ENCODE data around the gene TACC2. TPM values are rescaled to one million over a fixed set of nuclear protein-coding genes. Genes with fewer than 3 reads are reported as not detected.

Gene TACC2
- total RNA-seq, 1 experiment from 2014 or later, result 89.0 TPM

DNA sequence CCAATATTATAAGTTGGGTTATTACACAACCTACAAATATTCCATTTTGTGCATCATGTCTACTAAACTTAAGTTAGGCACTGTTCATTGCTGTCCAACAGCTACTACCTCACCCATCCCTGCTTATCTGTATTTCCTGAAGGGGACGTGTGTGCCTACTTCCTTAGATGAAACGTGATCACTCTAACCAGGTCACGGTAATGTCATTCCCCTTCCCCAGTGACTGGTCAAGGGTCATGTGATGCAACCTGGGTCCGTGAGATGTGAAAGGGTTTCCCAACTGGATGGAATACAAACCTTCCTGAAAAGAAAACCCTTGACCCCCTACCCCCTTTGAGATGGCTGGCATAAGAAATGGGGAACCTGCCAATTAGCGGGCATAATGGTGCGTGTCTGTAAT lies 12.4 kb upstream of the TACC2 start:
- Mint-ChIP-seq H3K27ac (ENCODE audit: low read depth, unreplicated experiment) (no peak overlapping the region), H3K9me3 (ENCODE audit: unreplicated experiment) (no peaks in the 10 kb centered on the region)

DNA sequence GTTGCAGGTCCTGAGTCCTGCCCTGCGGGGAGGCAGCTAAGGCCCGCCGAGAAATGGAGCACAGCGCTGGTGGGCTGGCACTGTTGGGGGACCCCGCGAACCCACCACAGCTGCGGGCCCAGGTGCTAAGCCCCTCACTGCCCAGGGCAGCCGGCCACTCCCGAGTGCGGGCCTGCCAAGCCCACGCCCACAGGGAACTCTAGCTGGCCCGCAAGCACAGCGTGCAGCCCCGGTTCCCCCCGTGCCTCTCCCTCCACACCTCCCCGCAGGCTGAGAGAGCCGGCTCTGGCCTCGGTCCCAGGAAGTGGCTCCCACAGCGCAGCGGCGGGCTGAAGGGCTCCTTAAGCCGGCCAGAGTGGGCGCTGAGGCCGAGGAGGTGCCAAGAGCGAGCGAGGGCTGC lies 10.5 kb upstream of the TACC2 start:
- ChIA-PET CTCF (interaction anchor here (0.5 to 0.6 kb wide), 2 partner anchors 15 to 1126 kb away, joined by 3 to 4 read pairs; no protein-coding TSS in a partner anchor), POLR2A (no interaction called here)
- intact Hi-C loops (cut with micrococcal nuclease), result no loop called here
- TF ChIP-seq, protein P1, sequence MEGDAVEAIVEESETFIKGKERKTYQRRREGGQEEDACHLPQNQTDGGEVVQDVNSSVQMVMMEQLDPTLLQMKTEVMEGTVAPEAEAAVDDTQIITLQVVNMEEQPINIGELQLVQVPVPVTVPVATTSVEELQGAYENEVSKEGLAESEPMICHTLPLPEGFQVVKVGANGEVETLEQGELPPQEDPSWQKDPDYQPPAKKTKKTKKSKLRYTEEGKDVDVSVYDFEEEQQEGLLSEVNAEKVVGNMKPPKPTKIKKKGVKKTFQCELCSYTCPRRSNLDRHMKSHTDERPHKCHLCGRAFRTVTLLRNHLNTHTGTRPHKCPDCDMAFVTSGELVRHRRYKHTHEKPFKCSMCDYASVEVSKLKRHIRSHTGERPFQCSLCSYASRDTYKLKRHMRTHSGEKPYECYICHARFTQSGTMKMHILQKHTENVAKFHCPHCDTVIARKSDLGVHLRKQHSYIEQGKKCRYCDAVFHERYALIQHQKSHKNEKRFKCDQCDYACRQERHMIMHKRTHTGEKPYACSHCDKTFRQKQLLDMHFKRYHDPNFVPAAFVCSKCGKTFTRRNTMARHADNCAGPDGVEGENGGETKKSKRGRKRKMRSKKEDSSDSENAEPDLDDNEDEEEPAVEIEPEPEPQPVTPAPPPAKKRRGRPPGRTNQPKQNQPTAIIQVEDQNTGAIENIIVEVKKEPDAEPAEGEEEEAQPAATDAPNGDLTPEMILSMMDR (IDR thresholded peaks at IDR 0.05; ENCODE audit: unreplicated experiment), result no peak
- Mint-ChIP-seq H3K36me3 (ENCODE audit: insufficient read depth, unreplicated experiment) (no peaks in the 10 kb centered on the region), H3K27me3 (ENCODE audit: insufficient read depth, unreplicated experiment) (no peaks in the 10 kb centered on the region), H3K27ac (ENCODE audit: low read depth, unreplicated experiment) (no peak overlapping the region), H3K4me1 (ENCODE audit: insufficient read depth, unreplicated experiment) (peaks cover 1% of the 10 kb centered on the region), H3K9me3 (ENCODE audit: unreplicated experiment) (no peaks in the 10 kb centered on the region), H3K4me3 (ENCODE audit: unreplicated experiment) (no peak overlapping the region)
- no TSS peak for BruUV-seq (replicated peaks)
- DNase-seq (ENCODE audit: unreplicated experiment), result no peak

More for the DNA sequence above, 12.4 kb upstream of the TACC2 start:
- Mint-ChIP-seq H3K4me1 (ENCODE audit: insufficient read depth, unreplicated experiment) (peaks cover 13% of the 10 kb centered on the region), H3K4me3 (ENCODE audit: unreplicated experiment) (no peak overlapping the region), H3K36me3 (ENCODE audit: insufficient read depth, unreplicated experiment) (peaks cover 8% of the 10 kb centered on the region), H3K27me3 (ENCODE audit: insufficient read depth, unreplicated experiment) (no peaks in the 10 kb centered on the region)
- TF ChIP-seq, protein P1 (IDR thresholded peaks at IDR 0.05; ENCODE audit: unreplicated experiment), result no peak
- no peak for DNase-seq (ENCODE audit: unreplicated experiment)
- POLR2A ChIA-PET, result interaction anchor here (0.9 to 3.8 kb wide), 2 partner anchors 19 to 137 kb away, joined by 3 to 24 read pairs; no protein-coding TSS in a partner anchor
- CTCF ChIA-PET, result interaction anchor here (1.4 kb wide), 1 partner anchor 8 kb away, joined by 3 read pairs; no protein-coding TSS in a partner anchor
- intact Hi-C loops (cut with micrococcal nuclease), result no loop called here
- no TSS peak for BruUV-seq (replicated peaks)

DNA sequence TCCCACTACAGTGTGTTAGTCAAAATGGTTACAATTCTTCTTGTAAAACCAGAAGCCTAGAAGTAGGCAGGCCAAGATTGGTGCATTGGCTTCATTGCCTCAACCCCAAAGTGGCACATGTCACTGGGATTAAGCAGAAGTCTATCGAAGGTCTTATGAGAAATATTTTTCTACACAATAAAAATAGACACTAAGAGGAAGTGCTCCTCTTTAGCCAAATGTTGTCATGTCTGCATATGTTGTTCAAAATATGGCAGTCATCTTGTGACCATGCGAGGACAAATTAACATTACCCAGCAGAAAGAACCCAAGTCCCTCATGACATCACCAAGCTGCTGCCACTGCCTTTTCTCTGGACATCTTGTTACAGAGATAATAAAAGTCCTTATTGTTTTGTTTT lies 7.6 kb upstream of the TACC2 start:
- ChIA-PET POLR2A (no interaction called here), CTCF (no interaction called here)
- H3K4me1 Mint-ChIP-seq (ENCODE audit: insufficient read depth, unreplicated experiment), result no peaks in the 10 kb centered on the region
- H3K27ac Mint-ChIP-seq (ENCODE audit: low read depth, unreplicated experiment), result no peak overlapping the region
- intact Hi-C loops (cut with micrococcal nuclease), result no loop called here
- no peaks in the 10 kb centered on the region for H3K27me3 Mint-ChIP-seq (ENCODE audit: insufficient read depth, unreplicated experiment)
- no TSS peak for BruUV-seq (replicated peaks)
- TF ChIP-seq, protein P1 (IDR thresholded peaks at IDR 0.05; ENCODE audit: unreplicated experiment), result no peak
- no peak overlapping the region for H3K4me3 Mint-ChIP-seq (ENCODE audit: unreplicated experiment)
- H3K36me3 Mint-ChIP-seq (ENCODE audit: insufficient read depth, unreplicated experiment), result no peaks in the 10 kb centered on the region
- no peak for DNase-seq (ENCODE audit: unreplicated experiment)
- peaks cover 17% of the 10 kb centered on the region for H3K9me3 Mint-ChIP-seq (ENCODE audit: unreplicated experiment)

DNA sequence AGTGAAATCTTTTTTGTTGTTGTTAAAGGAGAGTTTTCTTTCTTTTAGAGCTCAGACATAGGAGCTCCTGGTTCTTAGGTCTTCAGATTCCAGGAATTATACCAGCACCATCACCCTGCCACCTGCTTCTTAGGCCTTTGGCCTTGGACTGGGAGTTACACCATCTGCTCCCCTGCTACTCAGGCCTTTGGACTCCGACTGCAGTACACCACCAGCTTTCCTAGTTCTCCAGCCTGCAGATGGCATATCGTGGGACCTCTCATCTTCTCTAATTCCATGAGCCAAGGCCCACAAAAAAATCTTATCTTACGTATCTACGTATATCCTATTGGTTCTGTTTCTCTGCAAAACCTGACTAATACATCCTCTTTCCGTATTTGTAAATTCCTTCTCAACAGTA lies 5.1 kb upstream of the TACC2 start:
- H3K4me3 Mint-ChIP-seq (ENCODE audit: unreplicated experiment), result no peak overlapping the region
- POLR2A ChIA-PET, result interaction anchor here (0.9 to 1.0 kb wide), 2 partner anchors 10 to 11 kb away, joined by 3 to 4 read pairs; no protein-coding TSS in a partner anchor

More for the DNA sequence above, 5.1 kb upstream of the TACC2 start:
- BruUV-seq (replicated peaks), result no TSS peak
- no peaks in the 10 kb centered on the region for H3K4me1 Mint-ChIP-seq (ENCODE audit: insufficient read depth, unreplicated experiment)
- intact Hi-C loops (cut with micrococcal nuclease), result no loop called here
- TF ChIP-seq, protein P1 (IDR thresholded peaks at IDR 0.05; ENCODE audit: unreplicated experiment), result no peak
- H3K9me3 Mint-ChIP-seq (ENCODE audit: unreplicated experiment), result peaks cover 17% of the 10 kb centered on the region
- H3K27ac Mint-ChIP-seq (ENCODE audit: low read depth, unreplicated experiment), result no peak overlapping the region
- H3K27me3 Mint-ChIP-seq (ENCODE audit: insufficient read depth, unreplicated experiment), result no peaks in the 10 kb centered on the region
- no peak for DNase-seq (ENCODE audit: unreplicated experiment)
- CTCF ChIA-PET, result interaction anchor here (0.7 to 1.9 kb wide), 2 partner anchors 8 to 52 kb away, joined by 3 to 18 read pairs; partner anchors contain the start of gene NSMCE4A
- no peaks in the 10 kb centered on the region for H3K36me3 Mint-ChIP-seq (ENCODE audit: insufficient read depth, unreplicated experiment)

Measured in MCF 10A (cell line).